K562 (cell line): ENCODE data around the gene LAMB1. TPM values are rescaled to one million over a fixed set of nuclear protein-coding genes. Genes with fewer than 3 reads are reported as not detected.

Source experiments
- ATF4 ChIP-seq: fragments of 450-650 bp; formaldehyde crosslinking; IDR thresholded peaks from 2 replicates; pipeline ENCODE4 v1.4.0; 2022; ENCODE audit warnings: mild to moderate bottlenecking, moderate library complexity
- BMI1 ChIP-seq: fragments of 150-350 bp; IDR thresholded peaks from 2 replicates; pipeline ENCODE4 v1.6.1; 2014; ENCODE audit warnings: low read length
- EP300 ChIP-seq: IDR thresholded peaks from 2 replicates; pipeline ENCODE4 v1.6.1; 2012; ENCODE audit warnings: low read length, improper control_type of control experiment
- KDM5B ChIP-seq: fragments of 200-600 bp; sonication (generic); IDR thresholded peaks from 2 replicates; pipeline ENCODE4 v1.6.1; 2012; ENCODE audit warnings: low read depth, mild to moderate bottlenecking, moderate library complexity, low read length, control low read depth, inconsistent platforms; ENCODE audit not compliant: insufficient replicate concordance
- MCM5 ChIP-seq: fragments of 450-650 bp; IDR thresholded peaks from 2 replicates; pipeline ENCODE4 v1.6.1; 2016; ENCODE audit warnings: low read depth
- MTA2 ChIP-seq: fragments of 450-650 bp; IDR thresholded peaks from 2 replicates; pipeline ENCODE4 v1.6.1; 2016; ENCODE audit warnings: low read depth
- NCOA6 ChIP-seq: fragments of 450-650 bp; IDR thresholded peaks from 2 replicates; pipeline ENCODE4 v1.6.1; 2017; ENCODE audit warnings: mild to moderate bottlenecking
- NUFIP1 ChIP-seq: fragments of 450-650 bp; IDR thresholded peaks from 2 replicates; pipeline ENCODE4 v1.6.1; 2018; ENCODE audit not compliant: partially characterized antibody
- POLR2B ChIP-seq: fragments of 450-650 bp; IDR thresholded peaks from 2 replicates; pipeline ENCODE4 v1.6.1; 2018; ENCODE audit warnings: low read depth; ENCODE audit not compliant: partially characterized antibody
- POU5F1 ChIP-seq: fragments of 150-350 bp; IDR thresholded peaks from 2 replicates; pipeline ENCODE4 v1.6.1; 2014; ENCODE audit warnings: borderline replicate concordance, low read length, low read depth, mild to moderate bottlenecking; ENCODE audit not compliant: partially characterized antibody
- RBFOX2 ChIP-seq: fragments of 200-400 bp; formaldehyde crosslinking; IDR thresholded peaks from 2 replicates; pipeline ENCODE4 v1.6.1; 2017; ENCODE audit warnings: low read depth, mild to moderate bottlenecking, low read length, moderate library complexity
- SAFB2 ChIP-seq: fragments of 200-400 bp; formaldehyde crosslinking; IDR thresholded peaks from 2 replicates; pipeline ENCODE4 v1.6.1; 2018; ENCODE audit warnings: borderline replicate concordance, low read length, low read depth, moderate library complexity; ENCODE audit not compliant: severe bottlenecking
- SMARCA5 ChIP-seq: fragments of 450-650 bp; IDR thresholded peaks from 2 replicates; pipeline ENCODE4 v1.6.1; 2016
- SMARCC2 ChIP-seq: fragments of 450-650 bp; IDR thresholded peaks from 2 replicates; pipeline ENCODE4 v1.6.1; 2017; ENCODE audit warnings: antibody characterized with exemption, moderate library complexity, mild to moderate bottlenecking, low read depth
- SREBF1 ChIP-seq: fragments of 150-350 bp; IDR thresholded peaks from 2 replicates; pipeline ENCODE4 v1.6.1; 2014; ENCODE audit warnings: antibody characterized with exemption, low read depth, low read length, borderline replicate concordance
- SREBF2 ChIP-seq: sonication (generic); formaldehyde crosslinking; IDR thresholded peaks from 2 replicates; pipeline ENCODE4 v1.4.0; 2020; ENCODE audit warnings: mild to moderate bottlenecking, missing genetic modification reagents
- TEAD2 ChIP-seq: fragments of 450-650 bp; IDR thresholded peaks from 2 replicates; pipeline ENCODE4 v1.6.1; 2016; ENCODE audit warnings: missing genetic modification characterization, control low read depth, missing compliant biosample characterization
- TEAD4 ChIP-seq, 2 experiments: sonication (generic) in 1 of 2; formaldehyde crosslinking in 1 of 2; IDR thresholded peaks; 2 replicates each; pipeline versions ENCODE4 v1.6.1 to v1.8.0; 2012 to 2022; ENCODE audit warnings: borderline replicate concordance in 1 of 2, inconsistent platforms in 1 of 2, low read length in 1 of 2, mild to moderate bottlenecking in 1 of 2, missing genetic modification reagents in 1 of 2
- VEZF1 ChIP-seq: fragments of 200-800 bp; sonication (Bioruptor generic); IDR thresholded peaks from 2 replicates; pipeline ENCODE4 v1.6.1; 2017; ENCODE audit warnings: missing genetic modification characterization, missing compliant biosample characterization
- XRCC3 ChIP-seq: fragments of 450-650 bp; IDR thresholded peaks from 2 replicates; pipeline ENCODE4 v1.6.1; 2017; ENCODE audit warnings: mild to moderate bottlenecking, moderate library complexity
- ZNF324 ChIP-seq: fragments of 250-450 bp; sonication (Bioruptor Pico); IDR thresholded peaks from 2 replicates; pipeline ENCODE4 v1.4.0; 2020; ENCODE audit warnings: mild to moderate bottlenecking
- ZNF75A ChIP-seq: fragments of 450-650 bp; formaldehyde crosslinking; IDR thresholded peaks from 2 replicates; pipeline ENCODE4 v1.4.0; 2020; ENCODE audit warnings: mild to moderate bottlenecking
- ZNF780A ChIP-seq: fragments of 250-450 bp; sonication (Bioruptor Pico); IDR thresholded peaks from 2 replicates; pipeline ENCODE4 v1.5.0; 2021; ENCODE audit warnings: mild to moderate bottlenecking
- polyA plus RNA-seq, 8 experiments: library from polyadenylated mRNA; depleted of rRNA in 4 of 8; stranded (reverse) in 5 of 8; unstranded in 3 of 8; fragments of >200 nt; fragmentation: Nextera tagmentation in 2 of 8; fragmentation: Illumina TruSeq in 1 of 8; extraction: Ambion mirVana in 2 of 8; extraction: Trizol in 1 of 8; gene quantifications; 2 replicates each; pipeline versions ENCODE4 v1.2.1 to v1.2.3, GENCODE V29; 2011 to 2014; ENCODE audit warnings: inconsistent platforms in 1 of 8, missing spikeins in 1 of 8
- total RNA-seq, 7 experiments: library from RNA; depleted of rRNA in 6 of 7; stranded (reverse); fragments of >200 nt in 6 of 7; fragmentation: Illumina TruSeq in 2 of 7; extraction: Trizol in 2 of 7; gene quantifications; 2 replicates each; pipeline versions ENCODE4 v1.2.1 to v1.2.3, GENCODE V29; 2011 to 2021; ENCODE audit warnings: low replicate concordance in 1 of 7
- TF ChIP-seq, protein P1 (sequence below): sonication (generic); formaldehyde crosslinking; IDR thresholded peaks from 2 replicates; pipeline ENCODE4 v1.8.0; 2023; ENCODE audit warnings: mild to moderate bottlenecking, missing genetic modification reagents

Gene LAMB1
- total and polyA plus RNA-seq, 9 of the 15 experiments (the other 6 are each of a cell fraction or from before 2014, with no cell fraction given) = 6.0 to 17.7 (median 12.3) TPM

DNA sequence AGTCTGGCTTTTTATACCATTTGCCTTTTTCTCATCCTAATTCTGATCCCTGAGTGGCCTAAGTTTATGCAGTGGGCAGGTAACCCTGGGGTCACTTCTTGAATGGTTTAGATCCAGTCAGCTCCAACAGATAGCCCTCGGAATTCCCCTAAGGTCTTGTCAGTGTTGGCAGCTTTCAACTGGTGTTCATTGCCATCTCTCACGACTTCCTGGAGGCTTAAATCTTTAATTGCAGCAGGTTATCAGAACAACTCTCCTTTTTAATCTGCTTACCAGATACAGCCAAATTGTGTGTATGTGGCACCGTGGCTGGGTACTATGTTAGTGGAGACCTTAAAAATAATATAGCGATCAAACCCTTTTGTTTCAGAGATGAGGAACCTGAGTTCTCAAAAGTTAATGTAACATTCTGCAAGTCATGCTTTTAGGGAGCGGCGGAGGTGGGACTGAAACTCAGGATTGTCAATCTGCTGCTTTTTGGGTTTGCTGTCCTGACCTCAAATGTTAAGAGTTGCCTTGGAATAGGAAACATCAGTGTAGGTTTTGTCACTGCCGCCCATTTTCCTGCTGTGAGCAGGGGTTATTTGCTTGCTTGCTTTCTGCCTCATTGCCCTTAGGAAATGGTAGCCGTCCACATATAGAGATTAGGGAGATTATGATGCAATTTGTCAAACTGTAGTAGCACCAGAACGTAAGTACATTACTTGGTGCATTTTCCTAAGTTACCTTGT is 111.2 kb downstream of the LAMB1 start (continued):
- TF ChIP-seq MTA2 (no peak), ZNF75A (CRISPR knock-in tag) (no peak), TEAD2 (tag) (peak; percentile 58; the same call in 1 of the 2 replicates), SAFB2 (no peak), POU5F1 (no peak), XRCC3 (no peak), EP300 (no peak; the same call in 1 of the 2 replicates), BMI1 (no peak), POLR2B (no peak), ZNF780A (no peak), SMARCC2 (peak; percentile 77; the same call in 1 of the 2 replicates), TEAD4 (IDR thresholded peaks at IDR 0.05; ENCODE audit: low read length) (peak; percentile 75; the same call in 1 of the 2 replicates), TEAD4 (CRISPR knock-in tag; IDR thresholded peaks at IDR 0.05; ENCODE audit: borderline replicate concordance) (no peak), NCOA6 (no peak), RBFOX2 (no peak), KDM5B (no peak), MCM5 (no peak), SREBF1 (no peak), SMARCA5 (no peak), ZNF324 (no peak), VEZF1 (CRISPR knock-in tag) (no peak), ATF4 (CRISPR knock-in tag) (peak; percentile 86), SREBF2 (CRISPR knock-in tag) (no peak), NUFIP1 (no peak)
- TF ChIP-seq, protein P1, sequence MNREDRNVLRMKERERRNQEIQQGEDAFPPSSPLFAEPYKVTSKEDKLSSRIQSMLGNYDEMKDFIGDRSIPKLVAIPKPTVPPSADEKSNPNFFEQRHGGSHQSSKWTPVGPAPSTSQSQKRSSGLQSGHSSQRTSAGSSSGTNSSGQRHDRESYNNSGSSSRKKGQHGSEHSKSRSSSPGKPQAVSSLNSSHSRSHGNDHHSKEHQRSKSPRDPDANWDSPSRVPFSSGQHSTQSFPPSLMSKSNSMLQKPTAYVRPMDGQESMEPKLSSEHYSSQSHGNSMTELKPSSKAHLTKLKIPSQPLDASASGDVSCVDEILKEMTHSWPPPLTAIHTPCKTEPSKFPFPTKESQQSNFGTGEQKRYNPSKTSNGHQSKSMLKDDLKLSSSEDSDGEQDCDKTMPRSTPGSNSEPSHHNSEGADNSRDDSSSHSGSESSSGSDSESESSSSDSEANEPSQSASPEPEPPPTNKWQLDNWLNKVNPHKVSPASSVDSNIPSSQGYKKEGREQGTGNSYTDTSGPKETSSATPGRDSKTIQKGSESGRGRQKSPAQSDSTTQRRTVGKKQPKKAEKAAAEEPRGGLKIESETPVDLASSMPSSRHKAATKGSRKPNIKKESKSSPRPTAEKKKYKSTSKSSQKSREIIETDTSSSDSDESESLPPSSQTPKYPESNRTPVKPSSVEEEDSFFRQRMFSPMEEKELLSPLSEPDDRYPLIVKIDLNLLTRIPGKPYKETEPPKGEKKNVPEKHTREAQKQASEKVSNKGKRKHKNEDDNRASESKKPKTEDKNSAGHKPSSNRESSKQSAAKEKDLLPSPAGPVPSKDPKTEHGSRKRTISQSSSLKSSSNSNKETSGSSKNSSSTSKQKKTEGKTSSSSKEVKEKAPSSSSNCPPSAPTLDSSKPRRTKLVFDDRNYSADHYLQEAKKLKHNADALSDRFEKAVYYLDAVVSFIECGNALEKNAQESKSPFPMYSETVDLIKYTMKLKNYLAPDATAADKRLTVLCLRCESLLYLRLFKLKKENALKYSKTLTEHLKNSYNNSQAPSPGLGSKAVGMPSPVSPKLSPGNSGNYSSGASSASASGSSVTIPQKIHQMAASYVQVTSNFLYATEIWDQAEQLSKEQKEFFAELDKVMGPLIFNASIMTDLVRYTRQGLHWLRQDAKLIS (CRISPR knock-in tag) = peak; percentile 10; the same call in 1 of the 2 replicates
